NOMO-1 treated with dmso at 0.1 percent for 144 hours (cell line): ENCODE measurements around the gene CAD.
A peak's percentile ranks its signal among the peaks of the same experiment; 100 is the strongest.
"Not testable (repeated sequence)": the region's sequence is repeated elsewhere in the genome, so short reads cannot be mapped to it uniquely, and the experiment has no call there.

Experiments
- DNase-seq: peaks from one replicate; lab custom pipeline; 2025; ENCODE audit not compliant: unreplicated experiment; lab: John Stamatoyannopoulos, UW

The CAD gene

DNA sequence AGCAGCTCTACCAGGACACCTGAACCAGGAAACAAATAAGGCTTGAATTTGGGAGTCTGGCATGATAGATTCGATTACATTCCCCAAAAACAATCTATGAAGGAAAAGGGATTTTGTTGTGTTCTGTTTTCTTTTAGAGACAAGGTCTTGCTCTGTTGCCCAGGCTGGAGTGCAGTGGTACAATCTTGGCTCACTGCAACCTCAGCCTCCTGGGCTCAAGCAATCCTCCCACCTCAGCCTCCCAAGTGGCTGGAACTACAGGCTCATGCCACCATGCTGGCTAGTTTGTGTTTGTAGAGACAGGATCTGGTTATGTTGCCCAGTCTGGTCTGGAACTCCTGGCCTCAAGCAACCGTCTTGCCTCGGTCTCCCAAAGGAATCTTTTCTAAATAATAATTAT is 19.1 kb upstream of the CAD start:
- not testable (repeated sequence) for DNase-seq

DNA sequence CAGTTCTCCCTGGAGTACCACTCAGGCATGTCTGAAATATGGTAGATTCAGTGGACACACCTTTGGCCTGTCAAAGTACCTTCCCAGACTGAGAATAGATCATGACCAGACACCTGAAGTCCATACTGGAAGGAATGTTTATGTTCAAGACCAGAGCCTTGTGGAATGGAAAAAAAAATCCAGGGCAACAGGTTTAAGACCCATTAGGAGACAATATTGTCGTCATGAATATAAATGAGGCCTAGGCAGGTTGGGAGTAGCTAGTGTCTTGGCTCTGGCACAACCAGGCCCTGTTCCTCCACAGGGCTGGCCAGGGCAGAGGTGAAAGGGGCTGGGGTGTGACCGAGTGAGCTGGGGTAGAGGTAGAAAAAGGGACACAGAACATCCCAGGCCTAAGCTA is 18.5 kb upstream of the CAD start:
- no peak for DNase-seq

DNA sequence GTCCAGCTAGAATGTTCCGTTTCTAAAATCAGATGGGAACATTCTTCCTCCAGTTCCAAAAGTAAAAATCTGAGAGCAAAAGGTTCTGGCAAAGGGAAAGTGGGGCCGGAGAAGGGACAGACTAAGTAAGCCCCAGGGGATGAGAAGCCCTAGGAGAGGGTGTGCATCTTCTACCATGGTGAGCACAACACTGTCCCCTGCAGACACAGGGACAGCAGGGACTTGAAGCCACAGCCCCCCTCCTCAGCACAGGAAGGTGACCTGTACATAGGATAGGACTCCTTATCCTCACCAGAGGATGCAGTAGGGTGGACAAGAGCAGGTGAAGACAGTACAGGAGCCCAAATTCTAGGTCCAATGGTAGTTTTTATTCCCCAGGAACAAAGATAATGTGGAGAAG is 17.9 kb upstream of the CAD start:
- DNase-seq, result no peak

DNA sequence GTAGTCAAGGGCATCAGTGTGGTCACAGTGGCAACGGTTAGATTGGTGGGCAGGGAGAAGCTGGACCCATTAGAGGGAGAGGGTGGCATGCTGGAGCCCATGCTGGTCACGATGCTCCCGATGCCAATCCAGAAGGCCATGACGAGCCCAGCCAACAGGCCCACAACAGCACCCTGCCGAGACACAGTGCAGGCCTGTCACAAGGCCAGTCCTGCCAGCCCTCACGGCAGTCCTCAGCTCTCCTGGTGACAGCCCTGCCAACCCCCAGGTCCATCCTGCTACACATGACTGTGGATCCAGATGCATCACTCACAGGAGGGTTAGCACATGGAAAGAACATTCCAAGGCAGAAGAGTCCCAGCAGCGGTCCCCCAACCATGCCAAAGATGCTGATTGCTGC is 15.5 kb upstream of the CAD start:
- no peak for DNase-seq

DNA sequence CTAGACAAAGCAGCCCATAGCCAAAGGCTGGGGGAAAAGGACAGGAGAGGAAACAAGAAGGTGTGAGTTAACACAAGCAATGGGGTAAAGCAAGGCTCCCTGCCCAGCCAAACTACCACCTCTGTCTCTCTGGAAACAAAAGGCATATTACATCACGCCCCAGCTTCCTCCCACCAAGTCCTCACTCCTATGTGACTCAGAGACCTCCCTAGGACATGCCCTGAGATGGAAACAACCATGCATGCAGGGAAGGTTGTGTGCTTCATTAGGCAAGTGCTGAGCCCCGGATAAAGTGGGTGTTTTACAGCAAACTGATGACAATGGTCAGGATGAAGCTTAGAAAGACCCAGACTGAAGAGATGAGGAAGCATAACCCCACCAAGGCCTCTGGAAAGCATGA is 14.3 kb upstream of the CAD start:
- no peak for DNase-seq

DNA sequence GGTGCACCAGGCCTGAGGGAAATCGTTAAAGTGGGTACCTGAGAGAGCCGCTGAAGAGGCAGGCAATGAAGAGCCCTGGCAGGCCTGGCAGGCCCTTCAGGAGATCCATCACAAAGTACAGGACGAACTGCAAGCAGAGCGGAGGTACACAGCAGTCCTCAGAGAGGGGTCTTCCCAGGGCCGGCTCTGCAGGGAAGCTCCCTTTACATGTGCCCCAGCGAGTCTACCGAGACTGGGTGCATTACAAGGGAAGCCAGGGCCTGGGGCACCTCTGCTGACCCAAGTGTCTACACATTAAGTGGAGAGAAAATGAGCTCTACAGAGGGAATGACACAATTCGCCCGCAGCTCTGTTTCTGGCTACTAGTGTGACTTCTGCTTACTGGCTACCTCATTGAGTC is 13.4 kb upstream of the CAD start:
- no peak for DNase-seq

DNA sequence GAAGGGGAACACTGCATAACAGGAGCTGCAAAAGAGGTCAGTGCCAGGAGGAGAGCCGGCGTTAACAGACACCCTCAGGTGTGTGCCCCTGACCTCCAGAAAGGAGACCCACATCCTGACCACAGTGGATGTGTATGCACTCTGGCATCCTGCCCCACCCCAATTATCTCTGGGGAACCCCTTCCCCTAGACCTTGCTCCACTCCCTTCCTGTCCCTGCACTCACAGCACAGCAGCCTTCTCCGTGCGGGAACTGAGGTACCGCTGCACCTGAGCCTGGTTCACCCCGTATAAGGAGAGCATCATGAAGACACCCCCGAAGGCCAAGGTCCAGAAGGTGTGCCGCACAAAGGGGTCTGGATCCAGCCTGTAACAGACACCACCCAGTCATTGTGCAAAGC is 12.6 kb upstream of the CAD start:
- no peak for DNase-seq

DNA sequence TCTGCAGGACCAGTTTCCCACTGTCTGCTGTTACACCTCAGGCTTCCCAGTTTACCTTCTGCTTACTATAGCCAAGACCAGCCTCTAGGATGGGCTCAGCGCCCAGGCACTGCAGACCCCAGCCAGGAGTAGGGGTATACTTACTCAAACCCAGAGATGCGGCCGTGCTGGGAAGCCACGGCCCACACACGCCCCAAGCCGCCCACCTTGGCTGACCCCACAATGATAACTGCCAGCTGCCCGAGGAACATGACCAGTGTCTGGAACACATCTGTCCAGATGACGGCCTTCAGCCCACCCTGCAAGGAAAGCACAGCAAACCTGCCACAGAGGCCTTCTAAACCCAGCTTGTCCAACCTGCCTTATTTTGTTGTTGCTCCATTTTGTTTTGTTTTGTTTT is 12.0 kb upstream of the CAD start:
- no peak for DNase-seq

DNA sequence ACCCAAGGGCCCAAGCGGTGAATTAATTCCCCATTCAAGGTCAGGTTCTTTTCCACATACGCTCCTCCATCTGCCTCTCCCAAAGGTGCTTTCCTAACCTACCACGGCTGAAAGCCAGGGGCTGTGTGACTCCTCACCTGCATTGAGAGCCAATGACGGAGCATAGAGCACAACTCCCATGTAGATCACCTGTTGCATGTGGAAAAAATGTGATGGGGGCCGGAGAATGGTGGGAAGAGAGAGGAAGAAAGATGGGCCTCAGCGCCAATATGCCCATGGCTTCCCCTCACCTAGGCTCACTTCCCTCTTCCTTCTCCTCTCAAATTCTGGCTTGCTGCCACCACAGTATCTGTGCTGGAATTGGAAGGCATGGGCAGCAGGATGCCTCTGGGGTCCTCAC is 10.8 kb upstream of the CAD start:
- no peak for DNase-seq

DNA sequence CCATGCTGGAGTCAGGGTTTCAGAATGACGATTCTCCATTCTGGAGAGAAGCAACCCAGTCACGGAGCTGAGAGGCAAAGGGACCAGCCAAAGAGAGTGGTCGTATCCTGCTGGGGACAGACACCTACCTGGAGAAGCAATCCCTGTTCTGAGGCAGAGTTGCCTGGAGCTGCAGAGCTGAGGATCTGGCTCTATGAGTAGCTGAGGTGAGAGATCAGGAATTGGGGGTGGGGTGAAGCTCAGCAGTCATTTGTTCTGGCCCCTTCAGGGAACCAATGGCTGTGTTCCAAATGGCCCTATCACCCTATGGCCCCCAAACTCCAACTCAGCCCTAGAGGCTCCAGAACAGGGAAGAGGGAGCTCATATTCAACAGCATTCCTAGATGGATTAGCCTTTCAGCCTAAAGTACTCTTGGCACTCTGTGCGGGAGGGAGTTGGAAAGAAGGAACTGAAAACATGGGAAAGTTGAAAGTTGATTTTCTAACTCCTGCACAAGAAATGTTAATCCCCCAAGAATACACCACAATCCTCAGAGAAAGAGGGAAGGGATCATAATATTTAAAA is 8.6 kb upstream of the CAD start:
- no peak for DNase-seq

DNA sequence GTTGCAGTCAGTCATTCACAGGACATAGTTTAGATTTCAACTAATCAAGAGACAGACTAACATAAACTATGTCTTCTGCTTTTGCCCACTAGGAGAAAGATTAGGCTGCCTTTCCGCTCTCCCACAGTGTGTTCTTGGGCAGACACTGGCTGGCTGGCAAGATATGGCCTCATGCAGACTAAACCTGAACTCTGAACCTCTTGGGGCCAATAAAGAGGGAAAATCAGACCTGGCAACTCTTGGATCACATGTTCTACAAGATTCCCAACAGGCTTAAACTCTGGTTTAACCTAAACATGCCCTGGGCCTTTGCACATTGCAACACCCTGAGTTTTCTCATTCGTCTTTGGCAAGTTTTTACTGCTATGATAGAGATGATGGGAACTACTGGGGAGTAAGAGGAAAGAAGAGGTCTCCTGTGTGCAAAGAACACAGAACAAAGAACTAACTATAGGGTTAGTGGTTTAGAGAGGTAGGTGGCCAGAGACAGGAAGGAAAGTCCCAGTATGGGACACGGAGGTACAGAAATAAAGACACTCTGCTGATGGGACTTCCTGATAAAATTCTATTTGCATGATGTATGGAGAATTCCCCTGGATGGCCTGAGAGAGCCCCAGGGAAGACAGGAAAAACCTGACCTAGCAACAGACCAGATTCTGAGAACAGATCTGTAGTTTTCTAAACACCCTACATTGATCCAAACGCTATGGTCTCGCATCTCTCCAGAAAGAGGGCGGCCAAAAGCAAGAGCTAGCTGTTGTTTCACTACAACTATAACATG is 7.4 kb upstream of the CAD start:
- no peak for DNase-seq

DNA sequence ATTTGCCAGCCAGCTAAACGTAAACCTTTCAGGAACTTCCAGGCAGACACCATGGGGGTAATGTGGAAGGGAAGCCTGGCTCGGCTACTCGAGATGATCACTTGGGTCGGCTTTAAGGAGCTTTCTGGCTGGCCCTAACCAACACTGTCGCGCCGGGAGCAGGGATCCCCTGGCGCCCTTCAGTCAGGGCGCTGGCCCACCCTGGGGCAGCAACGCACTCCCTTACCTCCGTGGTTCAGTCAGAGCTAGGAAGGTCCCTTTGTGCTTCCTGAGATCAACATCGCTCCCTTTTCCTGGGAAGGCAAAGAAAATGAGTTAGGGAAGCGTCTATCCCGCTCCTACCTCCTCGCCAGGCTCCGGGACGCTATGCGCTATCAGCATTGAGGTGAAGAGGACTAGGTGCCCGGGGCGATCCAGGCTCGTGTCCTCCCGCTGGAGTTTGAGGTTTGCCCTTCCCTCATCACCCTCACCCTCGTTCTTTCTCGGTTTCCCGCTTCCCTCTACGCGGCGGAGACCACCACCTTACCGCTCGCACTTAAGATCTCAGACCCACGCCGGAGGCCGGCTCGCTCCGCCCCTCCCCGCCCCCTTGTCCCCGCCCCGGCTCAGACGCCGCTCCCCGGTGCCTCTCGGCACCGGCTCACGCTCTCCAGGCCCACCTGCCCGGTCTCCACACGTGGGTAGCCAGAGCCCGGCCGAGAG is 5.8 kb upstream of the CAD start:
- DNase-seq, result no peak

DNA sequence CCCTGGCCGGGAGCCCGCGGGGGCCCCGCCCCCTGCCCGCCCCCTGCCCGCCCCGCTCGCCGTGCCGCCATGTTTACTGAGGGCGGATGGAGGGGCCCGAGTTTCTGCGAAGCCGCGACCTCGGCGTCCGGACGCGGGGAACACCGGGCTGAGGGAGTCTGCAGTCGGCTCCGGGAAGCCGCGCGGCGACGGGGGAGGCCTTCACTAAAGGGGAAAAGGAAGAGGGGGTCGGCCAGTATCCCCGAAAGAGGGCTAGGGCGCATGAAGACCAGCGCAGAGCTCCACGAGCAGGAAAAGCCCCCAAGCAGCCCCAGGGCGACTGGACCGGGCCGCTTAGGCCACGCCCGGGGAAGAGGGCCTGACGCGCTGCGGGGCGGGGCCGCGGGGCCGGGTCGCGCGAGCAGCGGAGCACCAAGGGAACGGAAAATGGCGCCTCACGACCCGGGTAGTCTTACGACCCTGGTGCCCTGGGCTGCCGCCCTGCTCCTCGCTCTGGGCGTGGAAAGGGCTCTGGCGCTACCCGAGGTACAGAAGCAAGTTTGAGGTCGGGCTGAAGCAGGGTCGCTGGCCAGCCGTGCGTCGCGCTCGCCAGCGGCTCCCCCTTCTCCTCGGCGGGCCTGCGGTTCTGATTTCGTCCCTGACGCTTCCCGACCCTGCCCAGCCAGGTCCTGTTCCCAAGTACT is 5.1 kb upstream of the CAD start, which contains the start of the genes ATRAID and SLC5A6:
ATRAID (plus strand) TSS at position 99 of the 683 bp plus-strand sequence; CDS start at position 427, 328 bp downstream.
SLC5A6 (minus strand) TSS at position 326 of the 683 bp plus-strand sequence. CDS start 4,618 bp downstream, outside the sequence.
- DNase-seq, result peak; percentile 88

DNA sequence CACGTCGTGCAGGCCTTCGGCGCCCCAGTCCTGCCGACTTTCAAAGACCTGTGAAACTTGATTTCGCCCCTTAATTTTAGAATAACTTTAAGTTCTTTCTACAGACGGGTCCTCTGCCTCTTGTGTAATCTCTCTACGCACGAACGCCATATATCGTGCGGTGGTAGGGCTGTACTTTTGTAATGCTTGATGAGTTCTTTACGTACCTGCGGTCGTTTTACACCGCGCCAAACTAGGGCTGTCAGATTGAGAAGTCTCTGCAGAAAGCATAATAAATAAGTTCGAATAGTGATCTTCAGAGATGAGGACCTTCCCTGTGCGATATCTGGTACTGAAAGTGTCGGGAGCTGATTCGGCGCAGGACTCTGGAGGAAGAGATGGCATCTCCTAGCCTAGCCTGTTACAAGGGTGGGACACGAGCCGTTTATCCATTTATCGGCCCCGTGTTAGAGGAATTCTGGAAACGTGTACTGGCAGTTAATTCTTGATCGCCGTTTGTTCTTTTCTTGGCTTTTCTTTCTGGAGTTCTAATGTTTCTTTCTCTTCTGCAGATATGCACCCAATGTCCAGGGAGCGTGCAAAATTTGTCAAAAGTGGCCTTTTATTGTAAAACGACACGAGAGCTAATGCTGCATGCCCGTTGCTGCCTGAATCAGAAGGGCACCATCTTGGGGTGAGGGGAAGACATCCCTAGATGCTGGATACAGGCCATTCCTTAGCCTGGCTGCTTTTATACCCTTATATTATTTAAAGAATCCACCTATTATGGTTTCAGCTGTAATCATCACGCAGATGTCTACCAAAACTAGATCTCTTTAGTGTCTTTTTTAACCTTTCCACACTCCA is 4.3 kb upstream of the CAD start:
- peak; percentile 37 for DNase-seq

DNA sequence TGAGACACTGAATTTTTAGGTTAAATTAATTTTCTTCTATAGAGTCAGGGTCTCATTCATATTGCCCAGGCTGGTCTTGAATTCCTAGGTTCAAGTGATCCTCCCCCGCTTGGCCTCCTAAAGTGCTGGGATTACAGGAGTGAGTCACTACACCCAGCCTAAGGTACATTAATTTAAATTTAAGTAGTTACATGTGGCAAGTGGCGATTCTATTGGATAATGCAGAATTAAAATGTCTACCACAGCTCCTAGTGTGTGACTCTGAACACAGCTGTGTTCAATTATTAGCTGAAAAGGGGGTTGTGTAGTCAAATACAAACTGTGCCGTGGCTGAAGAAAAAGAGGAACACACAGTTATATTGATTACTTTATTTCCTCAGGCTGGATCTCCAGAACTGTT is 2.2 kb upstream of the CAD start:
- DNase-seq, result no peak

DNA sequence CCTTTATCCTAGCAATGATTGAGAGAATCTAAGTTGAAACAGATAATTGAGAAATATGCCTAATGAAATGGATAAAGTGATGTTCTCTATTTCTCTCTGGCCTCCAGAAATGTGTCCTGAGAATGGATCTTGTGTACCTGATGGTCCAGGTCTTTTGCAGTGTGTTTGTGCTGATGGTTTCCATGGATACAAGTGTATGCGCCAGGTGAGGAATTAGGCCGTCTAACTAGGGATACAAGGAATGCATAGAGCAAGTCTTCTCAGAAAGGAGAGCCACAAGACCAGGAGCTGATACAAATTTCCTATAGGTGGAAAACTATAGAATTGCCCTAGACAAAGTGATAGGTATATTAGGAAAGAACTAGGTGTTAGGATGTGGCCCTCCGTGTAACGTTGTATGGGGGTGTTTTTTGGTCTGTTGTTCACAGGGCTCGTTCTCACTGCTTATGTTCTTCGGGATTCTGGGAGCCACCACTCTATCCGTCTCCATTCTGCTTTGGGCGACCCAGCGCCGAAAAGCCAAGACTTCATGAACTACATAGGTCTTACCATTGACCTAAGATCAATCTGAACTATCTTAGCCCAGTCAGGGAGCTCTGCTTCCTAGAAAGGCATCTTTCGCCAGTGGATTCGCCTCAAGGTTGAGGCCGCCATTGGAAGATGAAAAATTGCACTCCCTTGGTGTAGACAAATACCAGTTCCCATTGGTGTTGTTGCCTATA is 592 bp upstream of the CAD start:
- DNase-seq, result no peak

DNA sequence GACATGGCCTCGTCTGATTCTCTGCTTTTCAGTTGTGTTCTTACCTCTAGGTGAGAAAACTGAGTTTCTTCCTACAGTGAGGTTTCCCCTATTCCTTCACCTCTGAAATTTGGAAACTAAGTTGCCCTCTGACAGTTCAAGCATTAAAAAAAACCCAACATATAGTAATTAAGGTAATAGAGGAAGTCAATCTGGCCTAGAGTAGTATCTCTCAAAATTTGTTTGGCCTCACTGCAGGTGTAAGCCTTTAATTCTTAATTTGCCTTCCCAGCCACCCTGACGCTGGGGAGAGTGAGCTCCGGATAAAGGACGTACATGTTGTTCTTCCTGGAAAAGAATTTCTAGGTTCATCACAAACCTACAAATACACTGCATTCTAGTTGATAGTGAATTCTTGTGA is 1.4 kb downstream of the CAD start:
- no peak for DNase-seq

DNA sequence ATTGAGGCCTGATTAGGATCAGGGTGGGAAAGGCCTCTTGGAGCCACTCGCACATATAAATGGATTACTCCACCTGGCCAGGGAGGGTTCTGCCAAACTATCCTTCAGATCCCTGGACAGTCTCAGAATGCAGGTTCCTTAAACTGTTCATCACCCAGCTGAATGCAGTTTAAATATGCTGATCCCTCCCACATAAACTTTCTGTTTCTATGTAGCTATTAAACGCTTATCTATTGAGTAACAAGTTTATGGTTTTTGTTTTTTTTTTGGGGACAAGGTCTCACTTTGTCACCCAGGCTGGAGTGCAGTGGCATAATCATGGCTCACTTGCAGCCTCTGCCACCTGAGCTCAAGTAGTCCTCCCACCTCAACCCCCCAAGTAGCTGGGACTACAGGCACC is 1.9 kb downstream of the CAD start:
- no peak for DNase-seq

DNA sequence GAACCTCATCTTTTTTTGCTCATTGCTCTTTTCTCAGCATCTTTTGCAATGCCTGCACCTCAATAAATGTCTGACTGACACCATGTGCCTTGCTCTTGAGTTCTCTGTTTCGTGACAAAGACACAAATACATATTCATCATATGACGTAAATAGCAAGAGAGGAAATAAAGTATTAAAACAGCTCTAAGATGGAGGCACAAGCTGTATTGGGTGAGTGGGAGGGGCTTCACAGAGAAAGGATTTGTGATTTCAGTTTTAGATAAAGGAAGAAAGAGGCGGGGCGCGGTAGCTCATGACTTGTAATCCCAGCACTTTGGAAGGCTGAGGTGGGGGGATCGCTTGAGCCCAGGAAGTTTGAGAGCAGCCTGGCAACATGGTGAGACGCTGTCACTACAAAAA is 2.9 kb downstream of the CAD start:
- DNase-seq, result no peak

DNA sequence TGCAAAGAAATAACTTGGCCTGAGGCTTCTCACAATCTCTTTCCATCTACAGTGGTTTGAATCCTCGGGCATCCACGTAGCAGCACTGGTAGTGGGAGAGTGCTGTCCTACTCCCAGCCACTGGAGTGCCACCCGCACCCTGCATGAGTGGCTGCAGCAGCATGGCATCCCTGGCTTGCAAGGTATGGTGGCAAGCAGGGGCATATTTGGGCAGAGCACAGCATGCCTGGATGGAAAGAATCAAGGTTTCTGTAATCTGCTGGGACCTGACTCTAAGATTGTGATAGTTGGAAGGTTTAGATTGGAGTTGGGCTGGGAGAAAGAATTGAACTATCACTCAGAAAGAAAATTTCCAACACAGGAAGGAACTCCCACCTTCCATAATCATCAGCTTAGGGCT is 4.0 kb downstream of the CAD start:
- no peak for DNase-seq
